ENCODE measurements around the gene PTGS1. TPM values are rescaled to one million over a fixed set of nuclear protein-coding genes. Genes with fewer than 3 reads are reported as not detected.

PTGS1 gene
- total RNA-seq, 1 donor from 2014 or later, result 0.97 TPM

DNA sequence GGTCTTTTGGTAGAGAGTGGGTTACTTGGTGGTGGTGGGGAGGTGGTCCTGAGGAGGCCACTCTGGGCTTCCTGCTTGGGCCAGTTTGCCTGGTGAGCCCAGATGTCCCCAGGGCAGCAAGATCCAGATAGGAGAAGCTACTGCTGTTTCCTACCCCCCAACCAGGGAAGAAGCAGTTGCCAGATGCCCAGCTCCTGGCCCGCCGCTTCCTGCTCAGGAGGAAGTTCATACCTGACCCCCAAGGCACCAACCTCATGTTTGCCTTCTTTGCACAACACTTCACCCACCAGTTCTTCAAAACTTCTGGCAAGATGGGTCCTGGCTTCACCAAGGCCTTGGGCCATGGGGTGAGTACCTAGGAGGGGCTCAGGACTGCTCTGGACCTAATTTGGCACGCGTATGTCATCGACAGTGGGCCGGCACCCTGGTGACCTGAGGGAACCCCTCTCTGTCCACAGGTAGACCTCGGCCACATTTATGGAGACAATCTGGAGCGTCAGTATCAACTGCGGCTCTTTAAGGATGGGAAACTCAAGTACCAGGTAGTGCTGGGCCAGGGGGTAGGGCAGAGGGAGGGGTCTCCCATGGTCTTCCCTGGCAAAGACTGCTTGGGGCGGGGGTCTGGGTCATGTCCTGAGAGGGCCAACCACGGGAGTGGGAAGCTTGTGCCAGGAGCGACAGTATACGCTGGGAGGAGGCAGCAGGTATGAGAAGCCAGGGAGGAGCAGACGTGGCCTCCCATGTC is 10.6 kb downstream of the PTGS1 start:
- DNase-seq (ENCODE audit: low spot score), result peak; percentile 64
- H3K27ac Mint-ChIP-seq (ENCODE audit: unreplicated experiment), result no peak overlapping the region
- H3K9me3 Mint-ChIP-seq (ENCODE audit: low read depth), result no peaks in the 10 kb centered on the region
- peaks cover 23% of the 10 kb centered on the region for H3K4me1 Mint-ChIP-seq (ENCODE audit: low read depth)
- H3K4me3 Mint-ChIP-seq (ENCODE audit: unreplicated experiment), result no peak overlapping the region
- TF ChIP-seq CTCF (IDR thresholded peaks at IDR 0.05), result no peak
- no peaks in the 10 kb centered on the region for H3K36me3 Mint-ChIP-seq (ENCODE audit: low read depth)
- peaks cover 2% of the 10 kb centered on the region for H3K27me3 Mint-ChIP-seq (ENCODE audit: low read depth)

DNA sequence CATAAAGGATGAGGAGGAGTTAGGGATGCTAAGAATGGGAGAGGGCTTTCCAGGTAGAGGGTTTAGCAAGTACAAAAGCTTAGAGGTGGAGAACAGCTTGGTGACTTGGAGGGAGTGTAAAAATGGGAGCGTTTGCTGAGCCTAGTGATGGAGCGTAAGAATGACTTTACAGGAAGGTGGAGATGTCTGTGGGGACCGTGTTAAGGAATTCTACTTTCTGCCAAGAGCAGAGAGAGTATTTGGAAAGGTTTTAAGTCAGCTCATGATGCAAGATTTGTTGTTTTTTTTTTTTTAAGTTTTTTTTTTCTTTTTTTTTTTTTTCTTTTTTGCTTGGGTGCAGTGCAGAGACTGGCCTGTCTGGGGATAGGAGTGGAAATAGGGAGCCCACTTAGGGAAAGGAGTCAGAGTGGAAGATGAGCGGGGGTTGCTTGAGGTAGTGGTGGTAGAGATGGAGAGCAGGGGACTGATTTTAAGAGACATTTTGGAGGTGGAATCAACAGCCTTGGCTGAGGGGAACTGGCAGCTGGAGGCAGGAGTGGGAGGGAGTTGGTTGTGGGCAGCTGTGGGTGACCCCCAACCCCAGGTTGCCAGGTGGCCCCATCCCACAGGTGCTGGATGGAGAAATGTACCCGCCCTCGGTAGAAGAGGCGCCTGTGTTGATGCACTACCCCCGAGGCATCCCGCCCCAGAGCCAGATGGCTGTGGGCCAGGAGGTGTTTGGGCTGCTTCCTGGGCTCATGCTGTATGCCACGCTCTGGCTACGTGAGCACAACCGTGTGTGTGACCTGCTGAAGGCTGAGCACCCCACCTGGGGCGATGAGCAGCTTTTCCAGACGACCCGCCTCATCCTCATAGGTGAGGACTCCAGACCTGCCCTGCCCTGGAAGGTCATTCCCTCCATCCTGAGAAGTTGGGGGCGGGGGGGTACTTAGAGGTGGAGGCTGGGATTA is 12.4 kb downstream of the PTGS1 start:
- H3K36me3 Mint-ChIP-seq (ENCODE audit: low read depth), result no peaks in the 10 kb centered on the region
- no peak for TF ChIP-seq CTCF (IDR thresholded peaks at IDR 0.05)
- peak; percentile 77 for DNase-seq (ENCODE audit: low spot score)
- no peak overlapping the region for H3K4me3 Mint-ChIP-seq (ENCODE audit: unreplicated experiment)
- H3K27me3 Mint-ChIP-seq (ENCODE audit: low read depth), result peaks cover 2% of the 10 kb centered on the region
- H3K4me1 Mint-ChIP-seq (ENCODE audit: low read depth), result peaks cover 16% of the 10 kb centered on the region
- peak overlapping the region; percentile 49 for H3K27ac Mint-ChIP-seq (ENCODE audit: unreplicated experiment)
- H3K9me3 Mint-ChIP-seq (ENCODE audit: low read depth), result no peaks in the 10 kb centered on the region

DNA sequence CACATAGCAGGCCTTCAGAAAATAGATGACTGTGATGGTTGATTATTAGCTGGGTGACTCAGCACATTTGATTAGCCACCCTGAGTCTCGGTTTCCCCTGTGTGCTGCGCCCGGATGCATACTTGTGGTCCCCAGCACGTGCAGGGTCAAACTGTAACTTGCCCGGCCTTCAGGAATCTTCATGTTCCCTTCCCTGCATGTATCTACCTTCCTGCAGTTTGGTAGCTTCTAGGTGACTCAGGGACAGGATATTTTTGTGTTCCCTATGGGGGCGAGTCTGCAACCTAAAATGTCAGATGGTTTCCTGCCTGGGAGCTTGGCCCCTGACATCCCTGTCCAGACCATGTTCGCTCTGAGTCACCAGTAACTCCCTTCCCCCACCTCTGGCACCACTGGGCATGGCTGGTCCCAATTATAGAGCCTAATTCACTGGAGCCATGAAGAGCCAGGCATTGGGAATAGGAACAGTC is 13.2 kb downstream of the PTGS1 start:
- peaks cover 2% of the 10 kb centered on the region for H3K27me3 Mint-ChIP-seq (ENCODE audit: low read depth)
- H3K9me3 Mint-ChIP-seq (ENCODE audit: low read depth), result no peaks in the 10 kb centered on the region
- H3K4me3 Mint-ChIP-seq (ENCODE audit: unreplicated experiment), result no peak overlapping the region
- DNase-seq (ENCODE audit: low spot score), result no peak
- peaks cover 16% of the 10 kb centered on the region for H3K4me1 Mint-ChIP-seq (ENCODE audit: low read depth)
- no peaks in the 10 kb centered on the region for H3K36me3 Mint-ChIP-seq (ENCODE audit: low read depth)
- no peak for TF ChIP-seq CTCF (IDR thresholded peaks at IDR 0.05)
- H3K27ac Mint-ChIP-seq (ENCODE audit: unreplicated experiment), result no peak overlapping the region

DNA sequence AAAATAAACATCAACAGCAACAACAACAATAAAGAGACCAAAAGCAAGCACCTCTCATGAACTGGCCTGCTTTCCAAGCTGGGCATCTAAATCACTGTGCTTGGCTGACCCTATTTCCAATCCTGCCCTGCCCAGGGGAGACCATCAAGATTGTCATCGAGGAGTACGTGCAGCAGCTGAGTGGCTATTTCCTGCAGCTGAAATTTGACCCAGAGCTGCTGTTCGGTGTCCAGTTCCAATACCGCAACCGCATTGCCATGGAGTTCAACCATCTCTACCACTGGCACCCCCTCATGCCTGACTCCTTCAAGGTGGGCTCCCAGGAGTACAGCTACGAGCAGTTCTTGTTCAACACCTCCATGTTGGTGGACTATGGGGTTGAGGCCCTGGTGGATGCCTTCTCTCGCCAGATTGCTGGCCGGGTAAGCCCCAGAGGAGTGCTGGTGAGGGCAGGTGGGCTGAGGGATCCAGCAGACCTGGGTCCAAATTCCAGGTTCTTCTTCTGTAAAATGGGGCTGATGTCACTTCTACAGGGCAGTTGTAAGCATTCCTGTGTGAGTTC is 15.6 kb downstream of the PTGS1 start:
- TF ChIP-seq CTCF (IDR thresholded peaks at IDR 0.05), result no peak
- Mint-ChIP-seq H3K27ac (ENCODE audit: unreplicated experiment) (no peak overlapping the region), H3K27me3 (ENCODE audit: low read depth) (peaks cover 2% of the 10 kb centered on the region), H3K4me3 (ENCODE audit: unreplicated experiment) (no peak overlapping the region), H3K9me3 (ENCODE audit: low read depth) (no peaks in the 10 kb centered on the region), H3K4me1 (ENCODE audit: low read depth) (peaks cover 16% of the 10 kb centered on the region), H3K36me3 (ENCODE audit: low read depth) (no peaks in the 10 kb centered on the region)
- DNase-seq (ENCODE audit: low spot score), result peak; percentile 50

DNA sequence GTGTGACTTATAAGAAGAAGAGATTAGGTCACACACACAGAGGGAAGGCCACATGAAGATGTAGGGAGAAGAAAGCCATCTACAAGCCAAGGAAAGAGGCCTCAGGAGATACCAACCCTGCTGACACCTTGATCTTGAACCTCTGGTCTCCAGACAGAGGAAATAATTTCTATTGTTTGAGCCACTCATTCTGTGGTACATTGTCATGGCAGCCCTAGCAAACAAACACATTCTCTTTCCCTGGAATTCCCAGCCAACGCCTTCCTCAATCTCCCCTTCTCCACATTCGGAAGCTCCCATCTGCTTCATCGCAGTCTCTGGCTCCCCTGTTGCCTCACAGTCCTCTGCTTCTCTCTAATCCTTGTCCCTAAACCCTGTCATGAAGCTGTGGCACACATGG is 16.7 kb downstream of the PTGS1 start:
- H3K27ac Mint-ChIP-seq (ENCODE audit: unreplicated experiment), result no peak overlapping the region
- H3K4me3 Mint-ChIP-seq (ENCODE audit: unreplicated experiment), result no peak overlapping the region
- H3K9me3 Mint-ChIP-seq (ENCODE audit: low read depth), result no peaks in the 10 kb centered on the region
- no peak for TF ChIP-seq CTCF (IDR thresholded peaks at IDR 0.05)
- H3K4me1 Mint-ChIP-seq (ENCODE audit: low read depth), result peaks cover 16% of the 10 kb centered on the region
- H3K36me3 Mint-ChIP-seq (ENCODE audit: low read depth), result no peaks in the 10 kb centered on the region
- DNase-seq (ENCODE audit: low spot score), result no peak
- H3K27me3 Mint-ChIP-seq (ENCODE audit: low read depth), result peaks cover 2% of the 10 kb centered on the region

All from chondrocyte (in vitro differentiated cells).